ENCODE data around the gene YY1. TPM values are rescaled to one million over a fixed set of nuclear protein-coding genes. Genes with fewer than 3 reads are reported as not detected.
A peak's percentile ranks its signal among the peaks of the same experiment; 100 is the strongest.

YY1 gene
- total and polyA plus RNA-seq, 2 experiments from 2014 or later, result 88.2 to 128 TPM

GRCh38 chr14:100290607-100291304 is 51.8 kb downstream of the YY1 start:
- Mint-ChIP-seq H3K36me3 (ENCODE audit: low read depth) (peaks cover 29% of the 10 kb centered on the region; the same call in 2 of the 3 replicates), H3K27me3 (ENCODE audit: insufficient read depth, low read depth, poor library complexity) (peaks cover 9% of the 10 kb centered on the region), H3K9me3 (no peaks in the 10 kb centered on the region), H3K4me1 (peaks cover 36% of the 10 kb centered on the region), H3K4me3 (no peak overlapping the region), H3K27ac (no peak overlapping the region; the same call in 1 of the 2 replicates)
- no peaks in the 10 kb centered on the region for H3K27me3 ChIP-seq (ENCODE audit: insufficient read depth)
- peaks cover 14% of the 10 kb centered on the region; the same call in 1 of the 2 replicates for H3F3A ChIP-seq (replicated peaks; ENCODE audit: low read depth)
- TF ChIP-seq POLR2AphosphoS5 (IDR thresholded peaks at IDR 0.05; ENCODE audit: low read depth) (peak; percentile 19; the same call in 1 of the 2 replicates), NANOG (IDR thresholded peaks at IDR 0.05; ENCODE audit: borderline replicate concordance) (no peak)
- DNase-seq (ENCODE audit: low spot score) (no peak), ATAC-seq (no peak)
- H2AFZ ChIP-seq, result no peak overlapping the region
- H3K4me2 ChIP-seq, result no peak overlapping the region
- H3K36me3 ChIP-seq (ENCODE audit: insufficient read depth), result no peaks in the 10 kb centered on the region; the same call in 1 of the 2 replicates
- no peak overlapping the region for H3K4me3 ChIP-seq
- peak overlapping the region; percentile 59; the same call in 1 of the 2 replicates for H3K27ac ChIP-seq (ENCODE audit: low read depth)
- 0 out of 2 replicates have a peak, but pooled peaks cover 3% of the 10 kb centered on the region for H3K4me1 ChIP-seq (ENCODE audit: insufficient read depth)
- H3K9me2 ChIP-seq (ENCODE audit: insufficient read depth), result no peaks in the 10 kb centered on the region
- H3K79me2 ChIP-seq (replicated peaks; ENCODE audit: insufficient read depth), result no peaks in the 10 kb centered on the region
- peaks cover 20% of the 10 kb centered on the region for H4K20me1 ChIP-seq (replicated peaks; ENCODE audit: insufficient read depth)

GRCh38 chr14:100291305-100292075 is 52.5 kb downstream of the YY1 start:
- Histone ChIP-seq H3K79me2 (replicated peaks; ENCODE audit: insufficient read depth) (no peaks in the 10 kb centered on the region), H3K4me1 (ENCODE audit: insufficient read depth) (0 out of 2 replicates have a peak, but pooled peaks cover 3% of the 10 kb centered on the region), H3K9me2 (ENCODE audit: insufficient read depth) (no peaks in the 10 kb centered on the region), H3F3A (replicated peaks; ENCODE audit: low read depth) (peaks cover 14% of the 10 kb centered on the region; the same call in 1 of the 2 replicates), H4K20me1 (replicated peaks; ENCODE audit: insufficient read depth) (peaks cover 20% of the 10 kb centered on the region), H3K27me3 (ENCODE audit: insufficient read depth) (no peaks in the 10 kb centered on the region), H3K36me3 (ENCODE audit: insufficient read depth) (no peaks in the 10 kb centered on the region; the same call in 1 of the 2 replicates), H3K4me2 (no peak overlapping the region), H2AFZ (no peak overlapping the region), H3K4me3 (no peak overlapping the region), H3K27ac (ENCODE audit: low read depth) (no peak overlapping the region)
- TF ChIP-seq ZNF114 (CRISPR knock-in tag; IDR thresholded peaks at IDR 0.05) (no peak), CREB1 (CRISPR knock-in tag; IDR thresholded peaks at IDR 0.05; ENCODE audit: low read depth) (no peak), NANOG (IDR thresholded peaks at IDR 0.05; ENCODE audit: borderline replicate concordance) (no peak), STAT1 (IDR thresholded peaks at IDR 0.05; ENCODE audit: unreplicated experiment) (no peak), REST (IDR thresholded peaks at IDR 0.05; ENCODE audit: unreplicated experiment) (no peak), POLR2AphosphoS5 (IDR thresholded peaks at IDR 0.05; ENCODE audit: low read depth) (no peak)
- Mint-ChIP-seq H3K36me3 (ENCODE audit: low read depth) (peaks cover 35% of the 10 kb centered on the region; the same call in 2 of the 3 replicates), H3K9me3 (no peaks in the 10 kb centered on the region), H3K4me3 (no peak overlapping the region), H3K27me3 (ENCODE audit: insufficient read depth, low read depth, poor library complexity) (peaks cover 6% of the 10 kb centered on the region), H3K27ac (no peak overlapping the region), H3K4me1 (peaks cover 31% of the 10 kb centered on the region)
- ATAC-seq (no peak), DNase-seq (ENCODE audit: low spot score) (no peak)
